Neural progenitor cell (in vitro differentiated cells): ENCODE measurements around the gene ITGA1.
"Not testable (repeated sequence)": the region's sequence is repeated elsewhere in the genome, so short reads cannot be mapped to it uniquely, and the experiment has no call there.

ENCODE experiments used
- CTCF ChIP-seq: fragments of 200-600 bp; sonication (generic); IDR thresholded peaks from 2 replicates; pipeline ENCODE4 v1.5.1; 2017; ENCODE audit warnings: antibody characterized with exemption, mild to moderate bottlenecking
- EZH2 ChIP-seq: fragments of 200-600 bp; sonication (generic); IDR thresholded peaks from 2 replicates; pipeline ENCODE4 v1.6.1; 2017; ENCODE audit warnings: antibody characterized with exemption, mild to moderate bottlenecking, moderate library complexity
- EZH2phosphoT487 ChIP-seq: fragments of 200-600 bp; sonication (generic); IDR thresholded peaks from 2 replicates; pipeline ENCODE4 v1.6.1; 2017; ENCODE audit warnings: antibody characterized with exemption

DNA sequence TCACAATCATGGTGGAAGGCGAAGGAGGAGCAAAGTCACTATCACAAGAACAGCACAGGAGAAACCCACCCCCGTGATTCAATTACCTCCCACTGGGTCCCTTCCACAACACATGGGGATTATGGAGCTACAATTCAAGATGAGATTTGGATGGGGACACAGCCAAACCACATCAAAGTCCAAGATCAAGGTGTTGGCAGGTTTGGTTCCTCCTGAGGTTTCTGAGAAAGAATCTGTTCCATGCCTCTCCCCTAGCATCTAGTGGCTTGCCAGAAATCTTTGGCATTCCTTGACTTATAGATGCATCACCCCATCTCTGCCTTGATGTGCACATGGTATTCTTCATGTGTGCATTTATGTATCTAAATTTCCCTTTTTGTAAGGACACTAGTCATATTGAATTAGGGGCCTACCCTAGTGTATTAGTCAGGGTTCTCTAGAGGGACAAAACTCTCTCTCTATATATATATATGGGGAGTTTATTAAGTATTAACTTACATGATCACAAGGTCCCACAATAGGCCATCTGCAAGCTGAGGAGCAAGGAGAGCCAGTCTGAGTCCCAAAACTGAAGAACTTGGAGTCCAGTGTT lies 42.8 kb upstream of the ITGA1 start:
- not testable (repeated sequence) for TF ChIP-seq CTCF, EZH2, EZH2phosphoT487
